ENCODE results near the gene DGCR2. TPM values are rescaled to one million over a fixed set of nuclear protein-coding genes. Genes with fewer than 3 reads are reported as not detected.
A peak's percentile ranks its signal among the peaks of the same experiment; 100 is the strongest.
"Not testable (repeated sequence)": the region's sequence is repeated elsewhere in the genome, so short reads cannot be mapped to it uniquely, and the experiment has no call there.

Gene DGCR2
- total and polyA plus RNA-seq, 3 experiments from 2014 or later = 26.9 to 51.7 (median 28.4) TPM

DNA sequence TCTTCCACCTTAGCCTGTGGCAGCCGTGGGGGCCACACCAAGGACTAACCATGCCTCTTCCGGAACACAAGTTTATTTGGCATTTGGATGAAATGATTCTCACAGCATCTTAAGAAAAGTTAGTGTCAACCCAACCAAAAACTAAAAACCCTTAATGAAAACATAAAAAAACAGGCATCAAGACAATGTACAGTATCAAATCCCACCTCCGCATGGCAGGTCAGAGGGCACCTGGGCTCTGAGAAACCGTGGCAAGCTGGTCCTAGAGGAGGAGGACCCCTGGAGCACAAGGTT lies 86.0 kb downstream of the DGCR2 start:
- Mint-ChIP-seq H3K27me3 (no peaks in the 10 kb centered on the region), H3K4me3 (no peak overlapping the region), H3K4me1 (peaks cover 0 to 16% (median 0%) of the 10 kb centered on the region in 3 donors), H3K9me3 (no peaks in the 10 kb centered on the region), H3K36me3 (peaks cover 0 to 46% (median 1%) of the 10 kb centered on the region in 3 donors), H3K27ac (peak overlapping the region in 2 of 8 donors; percentile 30 to 63)
- ChIA-PET CTCF (no interaction called here), POLR2A (no interaction called here)
- no peaks in the 10 kb centered on the region for H3K4me1 ChIP-seq (ENCODE audit: insufficient read depth, low read length)
- no peak overlapping the region for H3K27ac ChIP-seq (ENCODE audit: low read depth, low read length)
- H3K9me3 ChIP-seq (ENCODE audit: low read length) = no peaks in the 10 kb centered on the region
- H3K36me3 ChIP-seq (ENCODE audit: insufficient read depth, low read length) = peaks cover 17% of the 10 kb centered on the region
- DNase-seq = no peak
- no peaks in the 10 kb centered on the region for H3K27me3 ChIP-seq (ENCODE audit: insufficient read depth, low read length, poor library complexity, severe bottlenecking)
- no peak overlapping the region for H3K4me3 ChIP-seq (ENCODE audit: low read length)

- Mint-ChIP-seq H3K4me1 (peaks cover 0 to 16% (median 0%) of the 10 kb centered on the region in 3 donors), H3K27me3 (peaks cover 0 to 1% of the 10 kb centered on the region in 2 donors), H3K4me3 (no peak overlapping the region), H3K27ac (peak overlapping the region in 2 of 8 donors; percentile 30 to 38), H3K9me3 (no peaks in the 10 kb centered on the region), H3K36me3 (peaks cover 0 to 40% (median 1%) of the 10 kb centered on the region in 3 donors)
- Histone ChIP-seq H3K27me3 (ENCODE audit: insufficient read depth, low read length, poor library complexity, severe bottlenecking) (no peaks in the 10 kb centered on the region), H3K4me1 (ENCODE audit: insufficient read depth, low read length) (no peaks in the 10 kb centered on the region), H3K36me3 (ENCODE audit: insufficient read depth, low read length) (peaks cover 15% of the 10 kb centered on the region), H3K27ac (ENCODE audit: low read depth, low read length) (no peak overlapping the region), H3K4me3 (ENCODE audit: low read length) (no peak overlapping the region), H3K9me3 (ENCODE audit: low read length) (no peaks in the 10 kb centered on the region)
- ChIA-PET CTCF (no interaction called here), POLR2A (no interaction called here)
- no peak for DNase-seq
These were observed 86.6 kb downstream of the DGCR2 start for GRCh38 chr22:19035474-19036228.

DNA sequence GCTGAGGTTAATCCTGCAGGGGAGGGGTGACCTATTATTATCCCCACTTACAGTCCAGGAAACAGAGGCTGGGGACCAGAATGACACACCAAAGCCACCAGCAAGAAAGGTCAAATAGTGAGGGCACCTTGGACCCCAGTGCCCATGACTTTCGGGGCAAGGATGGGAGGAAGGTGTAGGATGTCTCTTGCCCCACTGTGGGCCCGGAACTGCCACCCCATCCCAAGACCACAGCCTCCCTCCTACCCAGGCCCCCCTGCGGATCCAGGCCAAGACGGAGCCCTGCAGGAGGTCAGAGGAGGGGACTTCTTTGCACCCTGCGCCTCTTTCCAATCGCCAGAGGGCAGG lies 87.1 kb downstream of the DGCR2 start:
- CTCF ChIA-PET; H3K27me3 Mint-ChIP-seq; H3K4me1 ChIP-seq (ENCODE audit: insufficient read depth, low read length); POLR2A ChIA-PET; H3K27ac Mint-ChIP-seq; H3K9me3 Mint-ChIP-seq; H3K9me3 ChIP-seq (ENCODE audit: low read length); H3K4me3 Mint-ChIP-seq; H3K27me3 ChIP-seq (ENCODE audit: insufficient read depth, low read length, poor library complexity, severe bottlenecking); H3K27ac ChIP-seq (ENCODE audit: low read depth, low read length); H3K36me3 ChIP-seq (ENCODE audit: insufficient read depth, low read length); DNase-seq; H3K4me3 ChIP-seq (ENCODE audit: low read length): not testable (repeated sequence)
- peaks cover 0 to 16% (median 0%) of the 10 kb centered on the region in 3 donors for H3K4me1 Mint-ChIP-seq
- H3K36me3 Mint-ChIP-seq = peaks cover 0 to 35% (median 1%) of the 10 kb centered on the region in 3 donors

- POLR2A ChIA-PET; DNase-seq; H3K4me1 ChIP-seq (ENCODE audit: insufficient read depth, low read length); H3K36me3 ChIP-seq (ENCODE audit: insufficient read depth, low read length); CTCF ChIA-PET; H3K9me3 ChIP-seq (ENCODE audit: low read length); H3K4me3 Mint-ChIP-seq; H3K27me3 Mint-ChIP-seq; H3K4me3 ChIP-seq (ENCODE audit: low read length); H3K9me3 Mint-ChIP-seq; H3K27ac Mint-ChIP-seq; H3K27me3 ChIP-seq (ENCODE audit: insufficient read depth, low read length, poor library complexity, severe bottlenecking); H3K27ac ChIP-seq (ENCODE audit: low read depth, low read length): not testable (repeated sequence)
- H3K36me3 Mint-ChIP-seq = peaks cover 0 to 31% (median 1%) of the 10 kb centered on the region in 3 donors
- peaks cover 0 to 16% (median 0%) of the 10 kb centered on the region in 3 donors for H3K4me1 Mint-ChIP-seq
These were observed 87.5 kb downstream of the DGCR2 start for GRCh38 chr22:19034724-19035120.

DNA sequence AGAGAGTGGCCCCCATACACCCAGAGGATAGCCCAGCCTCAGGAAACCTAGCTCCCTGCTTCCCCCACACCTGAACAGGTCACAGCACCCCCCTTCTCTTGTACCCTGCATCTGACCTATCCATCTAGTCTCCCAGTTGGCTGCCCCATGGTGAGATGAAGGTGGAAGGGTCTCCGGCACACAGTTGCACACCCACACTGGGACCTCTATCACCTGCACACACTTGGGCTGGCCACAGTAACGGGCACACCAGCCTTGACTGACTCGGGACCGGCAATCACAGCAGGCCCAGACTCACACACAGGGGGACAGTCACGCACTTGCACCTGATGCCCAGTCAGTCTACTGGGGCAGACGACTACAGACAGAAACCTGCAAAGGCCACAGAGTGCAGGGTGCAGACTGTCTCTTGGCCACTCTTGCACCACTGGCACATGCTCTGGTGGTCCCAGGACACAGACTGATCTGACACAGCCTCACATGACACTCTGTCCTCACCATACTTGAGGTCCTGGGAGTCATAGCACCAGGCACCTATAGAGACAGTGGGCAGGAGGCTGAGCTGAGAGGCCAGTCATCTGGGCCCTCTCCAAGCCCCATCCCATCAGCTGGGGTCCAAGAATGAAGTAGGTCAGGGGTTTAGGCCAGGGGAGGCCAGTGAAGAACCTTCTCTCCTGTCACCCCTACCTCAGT lies 88.0 kb downstream of the DGCR2 start:
- CTCF ChIA-PET; H3K27ac Mint-ChIP-seq; H3K27me3 Mint-ChIP-seq; H3K36me3 ChIP-seq (ENCODE audit: insufficient read depth, low read length); POLR2A ChIA-PET; H3K9me3 Mint-ChIP-seq; H3K9me3 ChIP-seq (ENCODE audit: low read length); H3K27me3 ChIP-seq (ENCODE audit: insufficient read depth, low read length, poor library complexity, severe bottlenecking); H3K4me3 ChIP-seq (ENCODE audit: low read length); H3K4me3 Mint-ChIP-seq; DNase-seq; H3K27ac ChIP-seq (ENCODE audit: low read depth, low read length); H3K4me1 ChIP-seq (ENCODE audit: insufficient read depth, low read length): not testable (repeated sequence)
- H3K36me3 Mint-ChIP-seq = peaks cover 0 to 26% (median 0%) of the 10 kb centered on the region in 3 donors
- H3K4me1 Mint-ChIP-seq = peaks cover 0 to 16% (median 0%) of the 10 kb centered on the region in 3 donors

GRCh38 chr22:19033568-19033905 lies 88.7 kb downstream of the DGCR2 start:
- H3K27ac ChIP-seq (ENCODE audit: low read depth, low read length); H3K4me1 ChIP-seq (ENCODE audit: insufficient read depth, low read length); CTCF ChIA-PET; DNase-seq; H3K4me3 Mint-ChIP-seq; H3K36me3 ChIP-seq (ENCODE audit: insufficient read depth, low read length); POLR2A ChIA-PET; H3K27ac Mint-ChIP-seq; H3K27me3 ChIP-seq (ENCODE audit: insufficient read depth, low read length, poor library complexity, severe bottlenecking); H3K9me3 ChIP-seq (ENCODE audit: low read length); H3K27me3 Mint-ChIP-seq; H3K9me3 Mint-ChIP-seq; H3K4me3 ChIP-seq (ENCODE audit: low read length): not testable (repeated sequence)
- peaks cover 0 to 19% (median 0%) of the 10 kb centered on the region in 3 donors for H3K36me3 Mint-ChIP-seq
- peaks cover 0 to 20% (median 3%) of the 10 kb centered on the region in 3 donors for H3K4me1 Mint-ChIP-seq

- H3K27ac ChIP-seq (ENCODE audit: low read depth, low read length); H3K9me3 ChIP-seq (ENCODE audit: low read length); H3K27ac Mint-ChIP-seq; H3K9me3 Mint-ChIP-seq; H3K4me1 ChIP-seq (ENCODE audit: insufficient read depth, low read length); H3K27me3 Mint-ChIP-seq; CTCF ChIA-PET; POLR2A ChIA-PET; H3K4me3 ChIP-seq (ENCODE audit: low read length); H3K27me3 ChIP-seq (ENCODE audit: insufficient read depth, low read length, poor library complexity, severe bottlenecking); H3K36me3 ChIP-seq (ENCODE audit: insufficient read depth, low read length); DNase-seq; H3K4me3 Mint-ChIP-seq: not testable (repeated sequence)
- Mint-ChIP-seq H3K36me3 (peaks cover 0 to 14% (median 0%) of the 10 kb centered on the region in 3 donors), H3K4me1 (peaks cover 0 to 20% (median 3%) of the 10 kb centered on the region in 3 donors)
These were observed 89.2 kb downstream of the DGCR2 start for GRCh38 chr22:19032898-19033567.

DNA sequence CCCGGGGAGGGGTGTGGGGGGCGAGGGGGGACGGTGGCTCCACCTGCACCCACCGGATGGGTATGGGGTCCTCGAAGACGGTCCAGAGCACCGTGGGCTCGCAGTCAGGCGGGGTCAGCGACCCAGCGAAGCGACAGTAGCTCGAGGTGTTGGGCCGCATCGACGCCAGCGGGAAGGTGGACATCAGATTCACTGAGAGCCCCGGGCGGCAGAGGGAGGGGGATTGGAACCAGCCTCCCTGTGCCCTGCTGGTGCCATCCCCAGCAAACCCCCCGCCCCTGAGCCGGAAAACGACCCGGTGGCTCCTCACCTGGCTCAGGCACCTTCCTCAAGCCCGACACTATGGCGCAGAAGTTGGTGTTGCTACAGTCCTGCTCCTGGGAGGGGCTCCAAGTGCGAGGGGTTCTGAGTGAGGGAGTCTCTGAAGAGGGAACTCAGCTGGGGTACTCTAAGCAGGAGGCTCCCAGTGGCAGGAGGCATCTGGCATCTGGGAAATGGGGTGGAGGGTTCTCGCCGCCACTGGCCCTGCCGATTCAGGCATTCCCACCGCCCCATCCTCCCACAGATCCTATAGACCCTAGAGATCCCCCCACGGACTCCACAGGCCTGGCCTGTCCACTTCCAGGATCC lies 89.9 kb downstream of the DGCR2 start:
- H3K27ac Mint-ChIP-seq; DNase-seq; H3K9me3 ChIP-seq (ENCODE audit: low read length); POLR2A ChIA-PET; H3K4me3 ChIP-seq (ENCODE audit: low read length); H3K4me1 ChIP-seq (ENCODE audit: insufficient read depth, low read length); H3K36me3 Mint-ChIP-seq; H3K27me3 ChIP-seq (ENCODE audit: insufficient read depth, low read length, poor library complexity, severe bottlenecking); H3K4me3 Mint-ChIP-seq; H3K36me3 ChIP-seq (ENCODE audit: insufficient read depth, low read length); H3K27ac ChIP-seq (ENCODE audit: low read depth, low read length); H3K9me3 Mint-ChIP-seq; H3K27me3 Mint-ChIP-seq; CTCF ChIA-PET: not testable (repeated sequence)
- peaks cover 0 to 20% (median 3%) of the 10 kb centered on the region in 3 donors for H3K4me1 Mint-ChIP-seq
